ENCODE results near the gene TMEM150C. TPM values are rescaled to one million over a fixed set of nuclear protein-coding genes. Genes with fewer than 3 reads are reported as not detected.

Gene TMEM150C
- total RNA-seq, 1 experiment from 2014 or later, result 2.7 TPM

- Histone ChIP-seq H3K27ac (ENCODE audit: insufficient read length, low read depth, low read length) (no peak overlapping the region), H4K91ac (ENCODE audit: insufficient read length, low read depth, low read length) (no peak overlapping the region), H2BK12ac (ENCODE audit: insufficient read length, low read depth, low read length) (no peak overlapping the region), H4K8ac (replicated peaks; ENCODE audit: insufficient read length, low read depth, low read length) (no peak overlapping the region), H4K20me1 (ENCODE audit: control insufficient read depth, insufficient read depth, insufficient read length) (no peaks in the 10 kb centered on the region), H2AK5ac (ENCODE audit: insufficient read length, low read length) (no peak overlapping the region), H2BK15ac (ENCODE audit: low read depth, low read length) (no peak overlapping the region), H3K4ac (ENCODE audit: low read depth, low read length) (no peak overlapping the region), H4K5ac (ENCODE audit: insufficient read length, low read depth, low read length) (no peak overlapping the region), H3K14ac (ENCODE audit: insufficient read depth, low read length) (no peak overlapping the region), H3K4me1 (ENCODE audit: insufficient read depth, low read length) (peaks cover 3% of the 10 kb centered on the region; the same call in 1 of the 2 replicates), H3K79me2 (ENCODE audit: insufficient read depth, low read length) (no peaks in the 10 kb centered on the region), H3K9ac (ENCODE audit: extremely low read depth, insufficient read length, low read length) (no peak overlapping the region), H3K23ac (ENCODE audit: insufficient read length, low read depth, low read length) (no peak overlapping the region), H3K56ac (ENCODE audit: insufficient read length, low read depth, low read length) (no peak overlapping the region), H2BK20ac (ENCODE audit: low read depth, low read length, poor library complexity, severe bottlenecking) (no peak overlapping the region), H3K23me2 (ENCODE audit: insufficient read length, low read depth, low read length, poor library complexity, severe bottlenecking) (no peaks in the 10 kb centered on the region), H2AFZ (ENCODE audit: low read length) (no peak overlapping the region), H2BK5ac (ENCODE audit: insufficient read length, low read length) (no peak overlapping the region), H3T11ph (ENCODE audit: low read length) (no peak overlapping the region), H3K18ac (ENCODE audit: insufficient read length, low read depth, low read length) (no peak overlapping the region), H3K79me1 (ENCODE audit: insufficient read depth, low read depth, low read length, poor library complexity, severe bottlenecking) (no peaks in the 10 kb centered on the region), H3K9me3 (ENCODE audit: control insufficient read depth, low read depth, low read length) (no peaks in the 10 kb centered on the region), H2BK120ac (ENCODE audit: low read depth, low read length, poor library complexity, severe bottlenecking) (no peak overlapping the region), H3K4me2 (ENCODE audit: insufficient read depth, insufficient read length, low read length) (no peak overlapping the region), H3K27me3 (ENCODE audit: insufficient read depth, low read length) (no peaks in the 10 kb centered on the region)
- no peaks in the 10 kb centered on the region for H3K9me3 Mint-ChIP-seq
- H3K4me3 Mint-ChIP-seq, result no peak overlapping the region
- no peak overlapping the region for H3K27ac Mint-ChIP-seq
- no peaks in the 10 kb centered on the region for H3K36me3 Mint-ChIP-seq (ENCODE audit: insufficient read depth in 1 of 3, low read depth in 3 of 3)
- no peaks in the 10 kb centered on the region; the same call in 1 of the 2 replicates for H3K27me3 Mint-ChIP-seq (ENCODE audit: low read depth)
- DNase-seq, result no peak
- TF ChIP-seq CTCF (conservative IDR thresholded peaks at IDR 0.05), result no peak
- peaks cover 11 to 25% of the 10 kb centered on the region in 2 experiments for H3K4me1 Mint-ChIP-seq
- WGBS (ENCODE audit: extremely low coverage, insufficient read length, low lambda C conversion rate), result no CpG with 5 or more reads among the region's 5 CpGs
Observed at GRCh38 chr4:82569076-82569475, 7.3 kb upstream of the TMEM150C start.
